ENCODE measurements around the gene MYH10. TPM values are rescaled to one million over a fixed set of nuclear protein-coding genes. Genes with fewer than 3 reads are reported as not detected.

Gene MYH10
- total RNA-seq, 2 donors from 2014 or later, result 13.9 to 34.7 TPM

DNA sequence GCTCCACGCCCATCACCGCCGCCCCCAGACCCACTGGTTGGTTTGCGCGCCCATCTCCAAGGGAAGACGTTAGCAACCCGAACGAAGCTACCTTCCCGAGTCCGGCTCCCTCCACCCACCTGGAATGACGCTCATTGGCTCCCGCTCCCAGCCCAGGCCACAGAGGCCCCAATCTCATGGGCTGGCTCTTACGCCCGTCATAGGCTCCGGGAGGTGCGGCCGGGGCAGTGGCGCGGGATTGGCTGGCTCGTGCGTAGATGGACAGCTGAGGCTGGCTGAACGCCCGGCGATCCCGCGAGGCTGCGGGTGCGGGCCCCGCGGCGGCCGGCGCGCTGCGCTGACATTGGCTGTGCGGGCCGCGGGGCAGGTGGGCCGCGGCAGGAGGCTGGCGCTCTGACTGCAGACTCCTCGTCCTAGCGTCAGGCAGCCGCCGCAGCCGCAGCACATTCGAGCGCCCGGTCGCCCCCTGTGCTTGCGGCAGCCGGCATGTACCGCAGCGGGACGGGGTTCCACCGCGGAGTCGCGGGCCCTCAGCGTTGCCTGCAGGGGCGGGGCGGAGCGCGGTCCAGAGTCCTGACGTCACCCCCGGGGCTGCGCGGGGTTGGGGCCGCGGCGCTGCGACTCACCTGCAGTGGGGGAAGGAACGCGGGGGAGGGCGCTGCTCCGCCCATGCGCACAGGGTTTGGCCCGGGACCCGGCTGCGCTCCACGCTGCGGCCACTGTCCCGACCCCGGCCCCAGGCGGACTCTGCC is 453 bp upstream of the MYH10 start:
- Mint-ChIP-seq H3K27me3 (peaks cover 29% of the 10 kb centered on the region), H3K4me3 (peak overlapping the region; percentile 94), H3K27ac (peak overlapping the region; percentile 83), H3K9me3 (no peaks in the 10 kb centered on the region), H3K4me1 (no peaks in the 10 kb centered on the region), H3K36me3 (ENCODE audit: low read depth) (peaks cover 9% of the 10 kb centered on the region)
- ATAC-seq (replicated peaks), result peak; percentile 98

DNA sequence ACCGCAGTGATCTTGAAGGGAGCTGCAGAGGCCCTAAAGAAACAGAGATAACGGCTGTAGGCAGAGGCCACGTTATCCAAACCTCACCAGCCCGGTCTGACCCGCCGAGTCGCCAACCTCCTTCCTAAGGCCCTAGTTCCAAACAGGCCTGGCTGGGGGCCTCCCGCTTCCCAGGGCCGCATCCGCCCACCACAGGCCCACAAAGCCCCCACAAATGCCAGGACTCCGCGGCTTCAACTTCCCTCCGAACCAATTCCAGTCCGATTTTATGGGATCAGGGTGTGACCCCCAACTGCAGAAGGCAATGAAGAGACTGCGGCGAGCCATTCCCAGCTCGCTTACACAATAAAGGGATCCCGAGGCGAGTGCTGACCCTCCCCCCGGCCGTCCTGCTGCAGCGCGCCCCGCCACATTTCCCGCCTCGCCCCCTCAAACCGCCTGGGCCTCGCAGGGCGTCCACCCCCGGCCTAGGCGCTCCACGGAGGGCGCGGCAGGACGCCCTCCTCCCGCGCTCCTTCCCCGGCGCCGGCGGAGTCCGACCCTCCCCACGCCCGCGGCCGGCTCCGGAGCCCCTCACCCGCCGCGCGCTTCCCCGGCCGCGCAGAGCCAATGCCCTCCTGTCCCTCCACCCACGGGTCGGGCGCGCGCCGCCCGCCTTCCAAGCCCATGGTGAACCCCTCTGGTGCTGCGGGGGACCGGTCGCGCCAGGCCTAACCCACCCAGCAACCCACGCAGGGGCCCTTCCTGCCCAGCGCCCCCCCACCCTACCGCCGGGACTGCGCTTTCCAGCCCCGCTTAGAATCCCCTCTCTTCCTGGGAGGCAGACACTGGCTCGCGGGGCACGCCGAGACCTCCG is 926 bp downstream of the MYH10 start:
- H3K4me1 Mint-ChIP-seq, result no peaks in the 10 kb centered on the region
- ATAC-seq (replicated peaks), result no peak
- H3K9me3 Mint-ChIP-seq, result no peaks in the 10 kb centered on the region
- no peak overlapping the region for H3K27ac Mint-ChIP-seq
- peaks cover 26% of the 10 kb centered on the region for H3K27me3 Mint-ChIP-seq
- peak overlapping the region; percentile 94 for H3K4me3 Mint-ChIP-seq
- peaks cover 9% of the 10 kb centered on the region for H3K36me3 Mint-ChIP-seq (ENCODE audit: low read depth)

DNA sequence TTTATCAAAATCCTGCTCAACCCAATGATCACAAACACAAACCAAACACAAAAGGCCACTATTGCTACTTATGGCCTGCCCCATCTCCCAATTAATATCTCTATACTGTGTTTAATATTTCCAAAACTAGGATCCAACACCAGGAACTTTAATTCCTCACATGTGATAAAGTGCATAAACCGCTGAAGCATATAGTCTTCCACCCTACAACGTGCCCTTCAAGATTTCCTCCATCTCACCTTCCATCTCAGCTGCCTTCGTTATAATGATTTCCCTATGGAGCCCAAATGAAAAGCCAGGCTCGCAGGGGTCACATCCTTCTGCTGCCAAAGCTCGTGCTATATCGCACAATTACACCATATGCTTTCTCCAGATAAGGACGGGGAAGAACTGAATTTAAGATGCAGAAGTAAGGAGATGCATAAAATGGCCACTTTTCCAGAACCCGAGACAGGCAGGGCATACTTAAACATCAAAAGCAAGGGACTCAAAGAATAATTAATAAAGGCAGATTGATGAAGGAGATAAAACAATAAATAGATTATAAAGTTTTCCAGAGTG is 1.8 kb downstream of the MYH10 start:
- Mint-ChIP-seq H3K27me3 (peaks cover 29% of the 10 kb centered on the region), H3K9me3 (no peaks in the 10 kb centered on the region), H3K36me3 (ENCODE audit: low read depth) (peaks cover 9% of the 10 kb centered on the region), H3K27ac (no peak overlapping the region), H3K4me3 (peak overlapping the region; percentile 94), H3K4me1 (no peaks in the 10 kb centered on the region)
- ATAC-seq (replicated peaks), result no peak

DNA sequence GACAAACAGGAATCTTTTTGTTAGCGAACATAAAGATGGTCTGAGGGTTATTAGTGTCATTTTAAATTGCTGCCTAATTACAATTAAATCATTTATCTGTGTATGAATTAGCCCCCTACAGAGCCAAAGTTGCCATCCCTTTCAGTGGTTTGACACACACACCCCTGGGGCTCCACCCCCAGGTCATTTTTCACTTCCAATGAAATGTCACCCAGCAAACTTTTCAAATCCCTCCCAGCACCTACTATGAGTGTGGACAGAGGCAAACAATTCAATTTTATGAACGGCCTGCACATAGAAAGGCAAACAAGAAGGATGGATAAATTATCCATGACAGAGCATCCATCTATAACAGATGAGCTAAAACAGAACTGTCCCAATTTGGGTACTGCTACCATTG is 2.4 kb downstream of the MYH10 start:
- no peaks in the 10 kb centered on the region for H3K9me3 Mint-ChIP-seq
- H3K27ac Mint-ChIP-seq, result no peak overlapping the region
- no peak for ATAC-seq (replicated peaks)
- no peaks in the 10 kb centered on the region for H3K4me1 Mint-ChIP-seq
- peaks cover 28% of the 10 kb centered on the region for H3K27me3 Mint-ChIP-seq
- H3K4me3 Mint-ChIP-seq, result no peak overlapping the region
- peaks cover 9% of the 10 kb centered on the region for H3K36me3 Mint-ChIP-seq (ENCODE audit: low read depth)

DNA sequence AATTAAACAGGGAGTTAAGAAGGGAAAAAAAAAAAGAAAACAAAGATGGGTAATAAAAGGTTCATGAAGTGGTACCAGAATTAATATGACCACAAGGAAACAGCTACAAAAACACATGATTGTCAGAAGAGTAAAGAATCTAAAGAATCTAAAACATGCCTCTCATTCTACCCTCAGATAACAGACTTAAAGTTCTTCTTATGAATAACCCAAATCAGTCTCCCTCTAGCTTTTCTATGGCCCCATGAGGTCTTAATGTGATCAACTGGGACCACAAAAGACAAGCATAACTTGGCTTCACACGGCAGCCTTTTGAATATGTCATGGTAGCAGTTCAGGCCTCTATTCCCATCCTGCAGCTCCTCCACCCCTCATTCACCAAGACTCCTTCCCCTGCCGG is 6.9 kb downstream of the MYH10 start:
- Mint-ChIP-seq H3K36me3 (ENCODE audit: low read depth) (peaks cover 5% of the 10 kb centered on the region), H3K4me3 (no peak overlapping the region), H3K4me1 (peaks cover 16% of the 10 kb centered on the region), H3K27me3 (peaks cover 21% of the 10 kb centered on the region), H3K9me3 (no peaks in the 10 kb centered on the region), H3K27ac (no peak overlapping the region)
- no peak for ATAC-seq (replicated peaks)

DNA sequence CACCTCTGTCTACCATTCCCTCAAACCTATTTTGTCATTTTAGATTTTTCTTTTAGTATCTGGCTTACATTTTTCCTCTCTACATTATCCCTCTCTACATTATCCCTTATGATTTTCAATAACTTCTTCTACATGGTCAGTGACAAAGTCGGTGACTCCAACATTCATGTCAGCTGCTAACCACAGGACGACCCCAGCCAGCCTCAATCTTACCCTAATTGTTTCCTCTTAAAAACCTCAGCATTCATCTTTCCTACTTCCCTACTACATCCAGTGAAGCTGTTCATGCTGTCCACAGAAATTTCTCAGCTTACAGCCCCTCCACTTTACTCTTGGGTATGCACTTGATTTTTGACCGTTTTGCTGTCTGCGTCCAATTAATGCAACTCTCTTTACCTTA is 8.3 kb downstream of the MYH10 start:
- ATAC-seq (replicated peaks), result no peak
- Mint-ChIP-seq H3K27me3 (peaks cover 12% of the 10 kb centered on the region), H3K4me3 (no peak overlapping the region), H3K36me3 (ENCODE audit: low read depth) (peaks cover 5% of the 10 kb centered on the region), H3K27ac (no peak overlapping the region), H3K4me1 (peaks cover 16% of the 10 kb centered on the region), H3K9me3 (no peaks in the 10 kb centered on the region)

DNA sequence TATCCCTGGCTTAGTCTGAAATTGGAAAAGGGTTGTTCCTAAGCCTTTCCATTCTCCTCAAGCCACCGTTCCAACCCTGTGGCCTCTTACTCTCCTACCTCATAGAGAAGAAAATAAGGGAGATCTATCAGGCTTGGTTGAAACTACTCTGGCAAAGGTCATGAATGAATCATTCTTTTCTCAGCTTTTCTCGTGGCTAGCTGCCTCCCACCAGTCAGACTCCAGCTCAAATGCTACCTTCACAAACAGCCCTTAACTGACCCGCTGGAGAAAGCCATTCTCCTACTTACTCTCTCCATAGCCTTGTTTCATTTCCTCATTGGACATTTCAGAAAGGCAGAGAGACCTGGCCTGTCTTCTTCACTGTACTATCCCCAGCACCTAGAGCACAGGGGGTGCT is 8.9 kb downstream of the MYH10 start:
- Mint-ChIP-seq H3K27ac (no peak overlapping the region), H3K4me3 (peak overlapping the region; percentile 18), H3K27me3 (peaks cover 11% of the 10 kb centered on the region), H3K4me1 (peaks cover 16% of the 10 kb centered on the region), H3K9me3 (no peaks in the 10 kb centered on the region), H3K36me3 (ENCODE audit: low read depth) (peaks cover 5% of the 10 kb centered on the region)
- ATAC-seq (replicated peaks), result peak; percentile 93

DNA sequence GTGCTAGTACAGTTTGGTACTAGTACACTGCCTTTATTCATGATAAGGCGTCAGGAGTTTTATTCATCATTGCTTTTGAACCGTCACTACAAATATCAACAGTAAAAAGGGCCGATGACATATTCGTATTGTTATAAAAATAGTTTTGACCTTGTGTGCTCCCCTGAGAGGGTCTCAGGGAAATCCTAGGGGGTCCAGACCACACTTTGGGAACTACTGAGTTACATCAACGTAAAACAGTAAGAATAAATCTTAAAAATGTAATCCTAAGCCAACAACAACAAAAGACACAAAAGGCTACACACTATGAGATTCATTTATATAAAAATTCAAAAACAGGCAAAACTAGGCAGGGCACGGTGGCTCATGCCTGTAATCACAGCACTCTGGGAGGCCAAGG is 11.2 kb downstream of the MYH10 start:
- H3K9me3 Mint-ChIP-seq, result no peaks in the 10 kb centered on the region
- peaks cover 11% of the 10 kb centered on the region for H3K27me3 Mint-ChIP-seq
- peaks cover 5% of the 10 kb centered on the region for H3K36me3 Mint-ChIP-seq (ENCODE audit: low read depth)

DNA sequence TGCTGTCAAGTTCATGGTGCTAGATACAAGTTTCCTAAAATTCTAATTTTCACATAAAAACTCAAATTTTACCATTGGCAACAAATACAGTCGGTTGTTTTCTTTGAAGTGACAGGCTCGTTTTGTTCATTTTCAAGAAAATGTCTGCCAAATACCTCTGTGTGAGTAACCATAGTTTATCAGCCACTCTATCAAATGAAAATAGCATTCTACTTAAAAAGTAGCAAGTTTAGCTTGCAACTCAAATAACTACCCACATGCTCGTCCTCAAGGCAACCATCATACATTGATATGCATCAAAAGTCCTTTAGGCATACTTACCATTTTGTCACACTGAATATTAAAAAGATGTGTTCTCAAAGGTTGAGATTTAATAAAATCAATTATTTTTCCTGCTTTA is 11.7 kb downstream of the MYH10 start:
- no peak overlapping the region for H3K4me3 Mint-ChIP-seq
- peaks cover 16% of the 10 kb centered on the region for H3K4me1 Mint-ChIP-seq
- H3K27me3 Mint-ChIP-seq, result peaks cover 9% of the 10 kb centered on the region
- peaks cover 5% of the 10 kb centered on the region for H3K36me3 Mint-ChIP-seq (ENCODE audit: low read depth)
- no peaks in the 10 kb centered on the region for H3K9me3 Mint-ChIP-seq
- no peak for ATAC-seq (replicated peaks)
- no peak overlapping the region for H3K27ac Mint-ChIP-seq

More for the DNA sequence above, 11.2 kb downstream of the MYH10 start:
- H3K27ac Mint-ChIP-seq, result no peak overlapping the region
- peaks cover 16% of the 10 kb centered on the region for H3K4me1 Mint-ChIP-seq
- no peak overlapping the region for H3K4me3 Mint-ChIP-seq
- no peak for ATAC-seq (replicated peaks)

DNA sequence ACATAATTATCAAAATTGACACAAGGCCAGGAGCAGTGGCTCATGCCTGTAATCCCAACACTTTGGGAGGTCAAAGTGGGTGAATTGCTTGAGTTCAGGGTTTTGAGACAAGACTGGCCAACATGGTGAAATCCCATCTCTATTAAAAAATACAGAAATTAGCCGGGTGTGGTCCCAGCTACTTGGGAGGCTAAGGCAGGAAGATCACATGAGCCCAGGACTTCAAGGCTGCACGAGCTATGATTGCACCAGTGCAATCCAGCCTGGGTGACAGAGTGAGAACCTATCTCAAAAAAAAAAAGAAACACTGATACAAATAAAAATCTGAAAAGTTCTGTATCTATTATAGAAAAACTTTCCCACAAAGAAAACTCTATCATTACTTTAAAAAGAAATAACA is 15.5 kb downstream of the MYH10 start:
- no peak for ATAC-seq (replicated peaks)
- Mint-ChIP-seq H3K36me3 (ENCODE audit: low read depth) (no peaks in the 10 kb centered on the region), H3K4me3 (no peak overlapping the region), H3K9me3 (no peaks in the 10 kb centered on the region), H3K27ac (no peak overlapping the region), H3K27me3 (peaks cover 4% of the 10 kb centered on the region), H3K4me1 (no peaks in the 10 kb centered on the region)

DNA sequence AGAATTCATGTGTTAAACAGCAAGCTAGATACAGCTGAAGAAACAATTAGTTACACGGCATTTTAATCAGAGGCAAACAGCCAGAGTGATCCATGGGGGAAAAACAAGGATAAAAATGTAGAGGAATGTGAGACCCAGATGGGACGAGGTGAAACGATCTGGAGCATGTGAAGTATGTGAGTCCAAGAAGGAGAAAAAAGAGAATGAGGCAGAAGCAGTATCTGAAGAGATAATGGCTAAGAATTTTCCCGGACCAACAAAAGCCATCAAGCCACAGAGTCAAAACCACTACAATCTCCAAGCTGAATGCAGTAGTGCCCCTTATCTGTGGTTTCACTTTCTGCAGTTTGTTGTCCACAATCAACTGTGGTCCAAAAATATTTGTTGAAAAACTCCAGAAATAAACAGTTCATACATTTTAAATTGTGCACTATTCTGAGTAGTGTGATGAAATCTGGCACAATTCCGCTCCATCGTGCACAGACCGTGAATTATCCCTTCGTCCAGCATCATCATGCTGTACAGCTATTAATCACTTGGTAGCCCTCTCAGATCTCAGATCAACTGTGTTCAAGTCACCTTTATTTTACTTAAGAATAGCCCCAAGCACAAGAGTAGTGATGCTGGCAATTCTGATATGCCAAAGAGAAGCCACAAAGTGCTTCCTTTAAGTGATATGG is 18.8 kb downstream of the MYH10 start:
- Mint-ChIP-seq H3K4me3 (no peak overlapping the region), H3K27me3 (no peaks in the 10 kb centered on the region), H3K36me3 (ENCODE audit: low read depth) (no peaks in the 10 kb centered on the region), H3K9me3 (no peaks in the 10 kb centered on the region), H3K27ac (no peak overlapping the region), H3K4me1 (no peaks in the 10 kb centered on the region)
- no peak for ATAC-seq (replicated peaks)

DNA sequence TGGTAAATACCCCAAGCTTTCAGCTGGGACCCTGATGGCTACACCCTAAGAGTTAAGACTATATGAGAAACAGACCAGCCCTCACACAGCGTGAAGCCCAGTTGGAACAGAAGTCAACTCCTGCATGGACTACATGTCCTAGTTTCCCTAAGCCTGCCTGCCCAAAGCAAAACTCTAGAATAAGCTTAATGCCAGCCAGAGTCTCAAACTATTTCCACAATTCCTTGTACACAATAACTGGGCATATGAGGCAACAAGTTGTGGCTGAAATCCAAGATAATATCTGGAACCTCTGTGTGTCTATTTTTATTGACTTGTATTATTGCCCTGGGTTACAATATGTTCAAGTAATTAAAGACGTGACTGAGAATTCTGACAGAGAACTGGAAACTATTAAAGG is 19.4 kb downstream of the MYH10 start:
- Mint-ChIP-seq H3K4me1 (no peaks in the 10 kb centered on the region), H3K27me3 (no peaks in the 10 kb centered on the region), H3K9me3 (no peaks in the 10 kb centered on the region), H3K4me3 (no peak overlapping the region), H3K36me3 (ENCODE audit: low read depth) (no peaks in the 10 kb centered on the region), H3K27ac (no peak overlapping the region)
- ATAC-seq (replicated peaks), result no peak

DNA sequence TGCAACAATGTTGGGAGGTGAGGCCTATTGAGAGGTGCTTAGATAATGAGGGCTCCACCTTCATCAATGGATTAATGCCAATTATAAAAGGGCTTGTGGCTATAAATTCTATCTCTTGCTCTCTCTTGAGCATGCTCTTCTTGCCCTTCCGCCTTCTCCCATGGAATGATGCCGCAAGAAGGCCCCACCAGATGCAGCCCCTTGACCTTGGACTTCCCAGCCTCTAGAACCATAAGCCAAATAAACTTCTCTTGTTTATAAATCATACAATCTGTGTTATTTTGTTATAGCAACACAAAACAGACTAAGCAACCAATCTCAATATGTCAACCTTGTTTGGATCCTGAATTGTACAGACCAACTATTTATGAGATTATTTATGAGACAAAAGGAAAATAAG is 20.0 kb downstream of the MYH10 start:
- no peak for ATAC-seq (replicated peaks)
- H3K27ac Mint-ChIP-seq, result no peak overlapping the region

DNA sequence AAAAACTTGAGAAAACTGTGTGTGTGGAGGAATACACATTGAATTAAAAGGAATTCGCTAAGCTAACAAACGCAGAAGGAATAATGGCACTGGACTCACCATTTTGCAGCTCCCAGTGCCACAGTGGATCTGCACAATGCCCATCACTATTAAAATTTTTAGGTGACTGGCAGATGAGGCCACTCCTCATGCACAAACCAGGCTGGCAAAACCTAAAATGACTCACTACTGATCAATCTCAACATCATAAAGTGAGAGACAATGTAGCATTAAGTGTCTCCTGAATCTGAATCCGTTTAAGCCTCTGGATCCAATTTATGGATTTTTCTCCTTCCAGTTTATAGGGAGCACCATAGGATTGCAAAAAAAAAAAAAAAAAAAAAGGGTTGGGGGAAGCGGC is 20.6 kb downstream of the MYH10 start:
- no peaks in the 10 kb centered on the region for H3K27me3 Mint-ChIP-seq
- H3K27ac Mint-ChIP-seq, result no peak overlapping the region
- H3K4me3 Mint-ChIP-seq, result no peak overlapping the region
- H3K36me3 Mint-ChIP-seq (ENCODE audit: low read depth), result no peaks in the 10 kb centered on the region
- H3K4me1 Mint-ChIP-seq, result no peaks in the 10 kb centered on the region
- no peak for ATAC-seq (replicated peaks)
- H3K9me3 Mint-ChIP-seq, result no peaks in the 10 kb centered on the region

More for the DNA sequence above, 20.0 kb downstream of the MYH10 start:
- H3K4me1 Mint-ChIP-seq, result no peaks in the 10 kb centered on the region
- no peak overlapping the region for H3K4me3 Mint-ChIP-seq
- H3K36me3 Mint-ChIP-seq (ENCODE audit: low read depth), result no peaks in the 10 kb centered on the region
- no peaks in the 10 kb centered on the region for H3K27me3 Mint-ChIP-seq
- H3K9me3 Mint-ChIP-seq, result no peaks in the 10 kb centered on the region

Measured in activated T-helper 17 cell treated with anti-CD3 and anti-CD28 coated beads, Interleukin-2, amount 50 U/mL, for 72 hours (primary cell).